ENCODE results near the gene CTSW. TPM values are rescaled to one million over a fixed set of nuclear protein-coding genes. Genes with fewer than 3 reads are reported as not detected.

The CTSW gene
- total RNA-seq, 1 donor from 2014 or later, result not detected

DNA sequence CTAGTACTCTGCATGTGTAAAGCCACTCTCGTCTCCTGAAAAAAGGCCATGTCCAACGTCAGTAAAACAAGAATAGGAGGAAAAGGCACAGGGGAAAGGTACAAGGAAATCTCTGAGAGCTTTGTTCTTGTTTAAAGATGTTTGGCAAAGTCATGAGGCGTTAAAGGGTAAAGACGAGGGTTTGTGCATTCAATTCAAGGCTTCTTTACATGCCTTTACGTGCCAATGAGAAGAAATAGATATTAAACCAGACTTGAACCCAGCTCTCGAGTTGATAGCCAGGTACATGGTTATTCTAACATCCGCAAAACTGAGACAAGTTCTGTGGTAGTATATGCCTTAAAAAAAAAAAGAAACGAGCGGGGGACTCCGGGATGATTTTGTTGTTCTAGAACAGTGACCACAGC is 21.0 kb upstream of the CTSW start:
- no peaks in the 10 kb centered on the region for H3K9me3 Mint-ChIP-seq (ENCODE audit: unreplicated experiment)
- DNase-seq (ENCODE audit: low spot score), result no peak
- TF ChIP-seq, protein P1, sequence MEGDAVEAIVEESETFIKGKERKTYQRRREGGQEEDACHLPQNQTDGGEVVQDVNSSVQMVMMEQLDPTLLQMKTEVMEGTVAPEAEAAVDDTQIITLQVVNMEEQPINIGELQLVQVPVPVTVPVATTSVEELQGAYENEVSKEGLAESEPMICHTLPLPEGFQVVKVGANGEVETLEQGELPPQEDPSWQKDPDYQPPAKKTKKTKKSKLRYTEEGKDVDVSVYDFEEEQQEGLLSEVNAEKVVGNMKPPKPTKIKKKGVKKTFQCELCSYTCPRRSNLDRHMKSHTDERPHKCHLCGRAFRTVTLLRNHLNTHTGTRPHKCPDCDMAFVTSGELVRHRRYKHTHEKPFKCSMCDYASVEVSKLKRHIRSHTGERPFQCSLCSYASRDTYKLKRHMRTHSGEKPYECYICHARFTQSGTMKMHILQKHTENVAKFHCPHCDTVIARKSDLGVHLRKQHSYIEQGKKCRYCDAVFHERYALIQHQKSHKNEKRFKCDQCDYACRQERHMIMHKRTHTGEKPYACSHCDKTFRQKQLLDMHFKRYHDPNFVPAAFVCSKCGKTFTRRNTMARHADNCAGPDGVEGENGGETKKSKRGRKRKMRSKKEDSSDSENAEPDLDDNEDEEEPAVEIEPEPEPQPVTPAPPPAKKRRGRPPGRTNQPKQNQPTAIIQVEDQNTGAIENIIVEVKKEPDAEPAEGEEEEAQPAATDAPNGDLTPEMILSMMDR (IDR thresholded peaks at IDR 0.05; ENCODE audit: unreplicated experiment), result no peak
- H3K27me3 Mint-ChIP-seq (ENCODE audit: unreplicated experiment), result peaks cover 38% of the 10 kb centered on the region
- peaks cover 44% of the 10 kb centered on the region for H3K36me3 Mint-ChIP-seq (ENCODE audit: low read depth, unreplicated experiment)
- H3K4me3 Mint-ChIP-seq (ENCODE audit: unreplicated experiment), result peak overlapping the region; percentile 92
- peaks cover 52% of the 10 kb centered on the region for H3K4me1 Mint-ChIP-seq (ENCODE audit: unreplicated experiment)
- H3K27ac Mint-ChIP-seq (ENCODE audit: unreplicated experiment), result peak overlapping the region; percentile 97

DNA sequence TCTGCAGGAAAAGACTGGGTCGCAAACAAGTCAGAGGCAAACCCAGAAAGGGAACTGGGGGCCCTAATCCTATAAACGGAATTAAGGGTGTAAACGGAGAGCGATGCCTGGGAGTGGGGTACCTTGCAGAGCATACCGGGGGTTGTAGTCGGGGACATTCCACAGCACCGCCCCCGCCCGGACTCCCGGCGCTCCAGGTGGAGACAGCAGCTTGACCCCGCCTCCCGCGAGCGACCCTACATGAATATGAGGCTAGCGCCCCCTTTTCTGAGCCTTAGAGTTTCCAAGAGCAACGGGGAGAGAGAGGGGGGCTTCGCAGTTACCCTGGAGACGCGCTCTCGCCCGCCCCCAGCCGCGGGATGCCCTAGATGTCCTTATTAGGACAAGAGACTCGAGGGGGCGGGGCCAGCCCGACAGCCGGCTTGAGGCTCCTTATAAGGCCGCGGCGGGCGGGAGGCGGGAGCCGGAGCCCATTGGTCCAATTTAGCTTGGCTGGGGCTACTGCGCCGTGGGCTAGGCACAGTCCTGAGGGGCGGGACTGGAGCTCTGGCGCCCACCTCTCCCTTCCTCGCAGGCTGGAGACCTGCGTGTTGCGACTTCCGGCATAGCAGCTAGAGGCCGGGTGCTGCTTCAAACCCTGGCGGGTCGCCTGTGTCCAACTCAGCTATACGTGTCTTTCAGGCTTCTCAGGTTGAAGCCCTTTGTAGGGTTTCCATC is 20.4 kb upstream of the CTSW start:
- Mint-ChIP-seq H3K4me3 (ENCODE audit: unreplicated experiment) (peak overlapping the region; percentile 96), H3K36me3 (ENCODE audit: low read depth, unreplicated experiment) (peaks cover 42% of the 10 kb centered on the region), H3K4me1 (ENCODE audit: unreplicated experiment) (peaks cover 47% of the 10 kb centered on the region), H3K9me3 (ENCODE audit: unreplicated experiment) (no peaks in the 10 kb centered on the region), H3K27me3 (ENCODE audit: unreplicated experiment) (peaks cover 36% of the 10 kb centered on the region), H3K27ac (ENCODE audit: unreplicated experiment) (peak overlapping the region; percentile 99)
- DNase-seq (ENCODE audit: low spot score), result peak; percentile 98
- TF ChIP-seq, protein P1 (IDR thresholded peaks at IDR 0.05; ENCODE audit: unreplicated experiment), result peak; percentile 32

DNA sequence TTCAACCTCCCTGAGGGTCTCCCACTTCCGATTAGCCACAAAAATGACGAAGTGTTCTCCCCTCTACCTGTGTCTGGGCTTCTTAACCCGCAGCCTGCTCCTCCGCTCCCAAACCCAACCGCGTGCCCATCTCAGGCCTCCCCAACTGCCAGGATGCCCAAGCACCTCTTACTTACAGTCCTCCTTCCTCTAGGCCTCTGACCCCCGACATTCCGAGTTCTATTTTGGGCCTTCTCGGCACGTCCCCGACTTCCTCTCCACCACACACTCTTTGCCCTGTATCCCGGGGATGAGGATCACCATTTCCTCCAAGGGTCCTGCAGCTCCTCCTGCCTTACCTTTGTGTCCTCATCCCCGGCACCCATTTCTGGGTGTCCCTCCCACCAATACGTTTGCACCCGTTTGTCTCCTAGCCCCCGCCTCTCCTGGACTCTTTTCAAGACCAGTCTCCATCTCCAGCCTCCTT is 19.8 kb upstream of the CTSW start:
- H3K36me3 Mint-ChIP-seq (ENCODE audit: low read depth, unreplicated experiment), result peaks cover 36% of the 10 kb centered on the region
- peaks cover 42% of the 10 kb centered on the region for H3K4me1 Mint-ChIP-seq (ENCODE audit: unreplicated experiment)
- TF ChIP-seq, protein P1 (IDR thresholded peaks at IDR 0.05; ENCODE audit: unreplicated experiment), result no peak
- peaks cover 34% of the 10 kb centered on the region for H3K27me3 Mint-ChIP-seq (ENCODE audit: unreplicated experiment)
- peak; percentile 45 for DNase-seq (ENCODE audit: low spot score)
- peak overlapping the region; percentile 96 for H3K4me3 Mint-ChIP-seq (ENCODE audit: unreplicated experiment)
- H3K9me3 Mint-ChIP-seq (ENCODE audit: unreplicated experiment), result no peaks in the 10 kb centered on the region
- H3K27ac Mint-ChIP-seq (ENCODE audit: unreplicated experiment), result peak overlapping the region; percentile 99

DNA sequence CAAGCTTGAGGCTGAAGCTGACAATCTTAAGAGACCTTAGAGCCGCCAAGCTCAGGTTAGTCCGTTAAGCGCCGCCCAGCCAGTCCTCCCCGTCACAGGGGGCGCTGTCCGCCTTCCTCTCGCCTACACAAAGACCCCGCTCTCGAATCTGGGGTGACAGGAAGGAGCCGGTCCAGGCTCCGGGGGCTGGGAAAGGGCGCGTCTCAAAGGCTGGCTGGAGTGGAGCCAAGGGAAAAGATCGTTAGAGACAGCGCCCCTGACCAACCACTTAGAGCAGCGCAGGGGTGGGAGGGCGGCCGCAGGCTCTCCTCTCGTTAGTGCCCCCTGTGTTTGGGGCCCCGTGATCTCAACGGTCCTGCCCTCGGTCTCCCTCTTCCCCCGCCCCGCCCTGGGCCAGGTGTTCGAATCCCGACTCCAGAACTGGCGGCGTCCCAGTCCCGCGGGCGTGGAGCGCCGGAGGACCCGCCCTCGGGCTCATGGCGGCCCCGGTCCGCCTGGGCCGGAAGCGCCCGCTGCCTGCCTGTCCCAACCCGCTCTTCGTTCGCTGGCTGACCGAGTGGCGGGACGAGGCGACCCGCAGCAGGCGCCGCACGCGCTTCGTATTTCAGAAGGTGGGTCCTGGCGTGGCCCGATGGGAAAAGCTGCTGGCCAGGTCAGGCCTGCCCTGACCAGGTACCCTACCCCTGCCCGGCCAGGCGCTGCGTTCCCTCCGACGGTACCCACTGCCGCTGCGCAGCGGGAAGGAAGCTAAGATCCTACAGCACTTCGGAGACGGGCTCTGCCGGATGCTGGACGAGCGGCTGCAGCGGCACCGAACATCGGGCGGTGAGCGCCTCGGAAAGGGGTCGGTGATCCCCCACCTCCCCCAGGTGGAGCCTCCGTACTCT is 19.1 kb upstream of the CTSW start, which contains the start of gene MUS81:
Gene MUS81 (plus strand): TSS at position 156 of the 887 bp plus-strand sequence. CDS start 321 bp downstream, at position 477.
- no peaks in the 10 kb centered on the region for H3K9me3 Mint-ChIP-seq (ENCODE audit: unreplicated experiment)
- H3K27ac Mint-ChIP-seq (ENCODE audit: unreplicated experiment), result peak within 1 kb of the TSS; percentile 99
- peaks cover 40% of the 10 kb centered on the region for H3K4me1 Mint-ChIP-seq (ENCODE audit: unreplicated experiment)
- peak; percentile 97 for DNase-seq (ENCODE audit: low spot score)
- H3K36me3 Mint-ChIP-seq (ENCODE audit: low read depth, unreplicated experiment), result peaks cover 36% of the 10 kb centered on the region
- TF ChIP-seq, protein P1 (IDR thresholded peaks at IDR 0.05; ENCODE audit: unreplicated experiment), result peak; percentile 85
- peaks cover 31% of the 10 kb centered on the region for H3K27me3 Mint-ChIP-seq (ENCODE audit: unreplicated experiment)
- peak within 1 kb of the TSS; percentile 96 for H3K4me3 Mint-ChIP-seq (ENCODE audit: unreplicated experiment)
